Neuronal stem cell (in vitro differentiated cells): ENCODE results near the gene AUTS2.
A peak's percentile ranks its signal among the peaks of the same experiment; 100 is the strongest.

Experiments used
- DNase-seq: peaks from one replicate; pipeline ENCODE4 v3.0.0-alpha.2; 2013; ENCODE audit warnings: low spot score
- H2AFZ ChIP-seq: one replicate; pipeline ENCODE4 v1.6.1; 2013; ENCODE audit warnings: mild to moderate bottlenecking, low read length, inconsistent platforms
- H2AK5ac ChIP-seq: 2 replicates; pipeline ENCODE4 v1.6.1; 2013; ENCODE audit warnings: low read depth, mild to moderate bottlenecking, inconsistent platforms, low read length, moderate library complexity, mixed read lengths
- H2BK120ac ChIP-seq: 2 replicates; pipeline ENCODE4 v1.6.1; 2013; ENCODE audit warnings: low read depth, mild to moderate bottlenecking, inconsistent platforms, low read length, moderate library complexity, mixed read lengths
- H2BK12ac ChIP-seq: one replicate; pipeline ENCODE4 v1.6.1; 2013; ENCODE audit warnings: low read length, inconsistent platforms
- H2BK15ac ChIP-seq: 2 replicates; pipeline ENCODE4 v1.6.1; 2013; ENCODE audit warnings: mild to moderate bottlenecking, low read length, inconsistent platforms, mixed read lengths
- H2BK5ac ChIP-seq: one replicate; pipeline ENCODE4 v1.6.1; 2013; ENCODE audit warnings: inconsistent platforms, mild to moderate bottlenecking, low read length, moderate library complexity
- H3K14ac ChIP-seq: one replicate; pipeline ENCODE4 v1.6.1; 2013; ENCODE audit warnings: low read length, inconsistent platforms
- H3K18ac ChIP-seq: 2 replicates; pipeline ENCODE4 v1.6.1; 2013; ENCODE audit warnings: low read length, inconsistent platforms
- H3K23ac ChIP-seq: 2 replicates; pipeline ENCODE4 v1.6.1; 2013; ENCODE audit warnings: low read depth, mild to moderate bottlenecking, mixed read lengths, low read length, inconsistent platforms; ENCODE audit not compliant: poor library complexity
- H3K27ac ChIP-seq: replicated peaks from 3 replicates; pipeline ENCODE4 v1.5.1; 2013; ENCODE audit warnings: low read length, inconsistent platforms
- H3K27me3 ChIP-seq, 3 experiments: 2 replicates each; pipeline ENCODE4 v1.6.1; 2013; ENCODE audit warnings: low read length in 3 of 3, mild to moderate bottlenecking in 2 of 3, inconsistent platforms in 1 of 3, low read depth in 1 of 3, mixed read lengths in 1 of 3, moderate library complexity in 1 of 3; ENCODE audit not compliant: control insufficient read depth in 3 of 3, insufficient read depth in 3 of 3
- H3K36me3 ChIP-seq, 2 donors: replicated peaks in 1 of 2; 2 replicates each; pipeline ENCODE4 v1.6.1; 2013; ENCODE audit warnings: low read length in 2 of 2; ENCODE audit not compliant: control insufficient read depth in 2 of 2, insufficient read depth in 2 of 2
- H3K4ac ChIP-seq: 2 replicates; pipeline ENCODE4 v1.6.1; 2013; ENCODE audit warnings: inconsistent platforms, mild to moderate bottlenecking, low read length, moderate library complexity
- H3K4me1 ChIP-seq, 2 donors: 1 replicate in 1 of 2; 2 replicates in 1 of 2; pipeline ENCODE4 v1.6.1; 2013; ENCODE audit warnings: low read length in 2 of 2, low read depth in 1 of 2; ENCODE audit not compliant: control insufficient read depth in 2 of 2, insufficient read depth in 1 of 2
- H3K4me2 ChIP-seq: one replicate; pipeline ENCODE4 v1.6.1; 2013; ENCODE audit warnings: mild to moderate bottlenecking, low read length, inconsistent platforms; ENCODE audit not compliant: insufficient read depth, poor library complexity, severe bottlenecking
- H3K4me3 ChIP-seq, 2 donors: 2 replicates each; pipeline ENCODE4 v1.5.1; 2013; ENCODE audit warnings: low read length in 2 of 2, mild to moderate bottlenecking in 2 of 2, inconsistent platforms in 1 of 2, moderate library complexity in 1 of 2
- H3K79me1 ChIP-seq: one replicate; pipeline ENCODE4 v1.6.1; 2013; ENCODE audit warnings: low read depth, mild to moderate bottlenecking, inconsistent platforms, low read length, moderate library complexity
- H3K9ac ChIP-seq: one replicate; pipeline ENCODE4 v1.6.1; 2013; ENCODE audit warnings: mild to moderate bottlenecking, low read depth, low read length, inconsistent platforms; ENCODE audit not compliant: poor library complexity
- H3K9me3 ChIP-seq, 2 donors: replicated peaks in 1 of 2; 2 replicates each; pipeline versions ENCODE3 to v1.6.1; 2013; ENCODE audit warnings: low read length in 2 of 2, mild to moderate bottlenecking in 2 of 2, inconsistent platforms in 1 of 2, low read depth in 1 of 2, mixed read lengths in 1 of 2, moderate library complexity in 1 of 2; ENCODE audit not compliant: control insufficient read depth in 2 of 2, insufficient read depth in 1 of 2
- H4K8ac ChIP-seq: one replicate; pipeline ENCODE4 v1.6.1; 2013; ENCODE audit warnings: low read depth, mild to moderate bottlenecking, inconsistent platforms, low read length, moderate library complexity
- H4K91ac ChIP-seq: one replicate; pipeline ENCODE4 v1.6.1; 2013; ENCODE audit warnings: low read length, low read depth, mild to moderate bottlenecking, inconsistent platforms; ENCODE audit not compliant: poor library complexity
- WGBS, 2 donors: extraction: QIAGEN DNeasy Blood & Tissue Kit; methylation state at CpG; one replicate each; pipeline ENCODE4 v1.1.7; 2013; ENCODE audit warnings: missing lambda C conversion rate in 2 of 2, mixed read lengths in 1 of 2; ENCODE audit not compliant: insufficient read length in 2 of 2, insufficient replicate concordance in 1 of 2; ENCODE audit errors: extremely low coverage in 2 of 2; 5-methylcytosine and 5-hydroxymethylcytosine counted together

AUTS2 gene

GRCh38 chr7:70237256-70237655 is 639.0 kb downstream of the AUTS2 start:
- Histone ChIP-seq H3K4me1 (peaks cover 2 to 44% of the 10 kb centered on the region in 2 donors), H2BK15ac (no peak overlapping the region), H3K36me3 (no peaks in the 10 kb centered on the region), H3K27ac (no peak overlapping the region), H3K23ac (no peak overlapping the region), H3K4me2 (no peak overlapping the region), H3K79me1 (no peaks in the 10 kb centered on the region), H4K91ac (no peak overlapping the region), H2AK5ac (no peak overlapping the region), H2AFZ (no peak overlapping the region), H2BK5ac (no peak overlapping the region), H4K8ac (no peak overlapping the region), H3K27me3 (no peaks in the 10 kb centered on the region), H3K9me3 (no peaks in the 10 kb centered on the region), H2BK12ac (no peak overlapping the region), H3K18ac (no peak overlapping the region), H2BK120ac (no peak overlapping the region), H3K14ac (no peak overlapping the region), H3K4me3 (no peak overlapping the region), H3K9ac (no peak overlapping the region), H3K4ac (no peak overlapping the region)
- no CpG with 5 or more reads among the region's 1 CpG for whole genome bisulfite sequencing, 2 donors
- no peak for DNase-seq

GRCh38 chr7:70237831-70238575 is 639.7 kb downstream of the AUTS2 start:
- H3K14ac ChIP-seq = no peak overlapping the region
- no peak overlapping the region for H3K4ac ChIP-seq
- no peak overlapping the region for H3K4me3 ChIP-seq
- no CpG with 5 or more reads among the region's 9 CpGs for WGBS, 2 donors
- no peaks in the 10 kb centered on the region for H3K27me3 ChIP-seq
- no peak overlapping the region for H3K23ac ChIP-seq
- no peaks in the 10 kb centered on the region for H3K36me3 ChIP-seq
- H2AFZ ChIP-seq = no peak overlapping the region
- H2AK5ac ChIP-seq = no peak overlapping the region
- no peak for DNase-seq
- H3K9ac ChIP-seq = peak overlapping the region; percentile 10
- H2BK15ac ChIP-seq = no peak overlapping the region
- no peak overlapping the region for H2BK5ac ChIP-seq
- no peak overlapping the region for H2BK120ac ChIP-seq
- peaks cover 2 to 52% of the 10 kb centered on the region in 2 donors for H3K4me1 ChIP-seq
- no peak overlapping the region for H2BK12ac ChIP-seq
- no peak overlapping the region for H3K18ac ChIP-seq
- no peak overlapping the region for H3K27ac ChIP-seq
- H4K91ac ChIP-seq = no peak overlapping the region
- no peak overlapping the region for H4K8ac ChIP-seq
- H3K79me1 ChIP-seq = no peaks in the 10 kb centered on the region
- H3K4me2 ChIP-seq = no peak overlapping the region
- no peaks in the 10 kb centered on the region for H3K9me3 ChIP-seq

DNA sequence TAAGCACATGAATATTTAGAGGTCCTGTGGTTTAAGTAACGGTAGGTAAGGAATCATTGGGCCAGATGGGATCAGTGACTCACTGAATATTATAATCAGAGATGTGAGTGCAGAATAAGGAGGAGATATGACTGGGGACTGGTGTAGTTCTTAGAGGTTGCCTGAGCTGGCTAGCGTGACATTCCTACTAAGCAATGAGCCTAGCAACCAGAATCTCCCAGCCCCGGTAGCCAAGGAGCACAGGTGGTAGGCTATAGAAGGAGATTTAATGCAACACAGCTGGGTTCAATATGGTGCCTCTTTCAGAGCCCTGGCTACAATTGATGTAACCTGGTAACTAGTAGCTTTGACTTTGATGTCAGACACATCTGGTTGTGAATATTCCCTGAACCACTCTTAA is 641.6 kb downstream of the AUTS2 start:
- H2BK5ac ChIP-seq = no peak overlapping the region
- WGBS, 2 donors = no CpG with 5 or more reads among the region's 3 CpGs
- no peak overlapping the region for H2AFZ ChIP-seq
- no peak overlapping the region for H3K27ac ChIP-seq
- H4K8ac ChIP-seq = no peak overlapping the region
- peaks cover 2 to 57% of the 10 kb centered on the region in 2 donors for H3K4me1 ChIP-seq
- no peak overlapping the region for H3K23ac ChIP-seq
- no peak overlapping the region for H3K14ac ChIP-seq
- H2BK120ac ChIP-seq = no peak overlapping the region
- no peak overlapping the region for H3K4me3 ChIP-seq
- no peak for DNase-seq
- H3K36me3 ChIP-seq = no peaks in the 10 kb centered on the region
- H2AK5ac ChIP-seq = no peak overlapping the region
- H3K4ac ChIP-seq = no peak overlapping the region
- H3K27me3 ChIP-seq = no peaks in the 10 kb centered on the region
- no peaks in the 10 kb centered on the region for H3K79me1 ChIP-seq
- H2BK12ac ChIP-seq = no peak overlapping the region
- no peak overlapping the region for H2BK15ac ChIP-seq
- H3K9me3 ChIP-seq = no peaks in the 10 kb centered on the region
- H3K4me2 ChIP-seq = no peak overlapping the region
- no peak overlapping the region for H3K9ac ChIP-seq
- no peak overlapping the region for H4K91ac ChIP-seq
- no peak overlapping the region for H3K18ac ChIP-seq

DNA sequence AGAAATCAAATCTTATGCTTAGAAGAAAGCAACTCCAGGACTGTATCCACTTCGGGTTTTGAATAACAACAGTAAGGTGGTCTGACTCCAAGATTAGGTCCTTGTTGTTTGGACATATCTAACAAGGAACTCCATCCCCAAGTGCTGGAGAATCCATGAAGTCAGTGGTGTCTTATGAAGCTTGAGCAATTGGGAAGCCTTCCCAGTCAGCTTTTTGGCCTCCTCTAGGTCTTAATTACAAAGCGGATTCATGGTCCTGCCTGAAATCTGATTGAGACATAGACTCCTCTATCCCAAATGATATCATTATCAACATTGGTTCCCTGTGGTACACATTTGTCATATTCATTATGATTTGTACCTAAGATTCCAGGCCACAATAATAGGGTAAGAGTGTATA is 642.6 kb downstream of the AUTS2 start:
- no peak overlapping the region for H3K4me2 ChIP-seq
- no peak overlapping the region for H2BK12ac ChIP-seq
- H3K36me3 ChIP-seq = no peaks in the 10 kb centered on the region
- no CpG with 5 or more reads among the region's 2 CpGs for WGBS, 2 donors
- no peaks in the 10 kb centered on the region for H3K9me3 ChIP-seq
- no peak overlapping the region for H4K8ac ChIP-seq
- no peak overlapping the region for H4K91ac ChIP-seq
- H2BK5ac ChIP-seq = no peak overlapping the region
- no peak overlapping the region for H3K9ac ChIP-seq
- DNase-seq = no peak
- H3K23ac ChIP-seq = no peak overlapping the region
- no peaks in the 10 kb centered on the region for H3K27me3 ChIP-seq
- no peaks in the 10 kb centered on the region for H3K79me1 ChIP-seq
- peaks cover 2 to 57% of the 10 kb centered on the region in 2 donors for H3K4me1 ChIP-seq
- no peak overlapping the region for H3K18ac ChIP-seq
- H3K27ac ChIP-seq = no peak overlapping the region
- H2AK5ac ChIP-seq = no peak overlapping the region
- H2BK15ac ChIP-seq = no peak overlapping the region
- no peak overlapping the region for H3K14ac ChIP-seq
- H3K4ac ChIP-seq = no peak overlapping the region
- H3K4me3 ChIP-seq = no peak overlapping the region
- H2BK120ac ChIP-seq = no peak overlapping the region
- no peak overlapping the region for H2AFZ ChIP-seq
